T follicular helper cell (primary cell): ENCODE data around the gene TEX55.
"Not testable (repeated sequence)": the region's sequence is repeated elsewhere in the genome, so short reads cannot be mapped to it uniquely, and the experiment has no call there.

Experiments used
- DNase-seq: peaks from one replicate; pipeline ENCODE4 v3.0.0-alpha.2; 2020; ENCODE audit warnings: low read depth
- total RNA-seq, 2 experiments: gene quantifications; one replicate each; lab custom pipeline; 2026; lab: John Stamatoyannopoulos, UW

Gene TEX55
- total RNA-seq, result 0 reads per million in 2 experiments

DNA sequence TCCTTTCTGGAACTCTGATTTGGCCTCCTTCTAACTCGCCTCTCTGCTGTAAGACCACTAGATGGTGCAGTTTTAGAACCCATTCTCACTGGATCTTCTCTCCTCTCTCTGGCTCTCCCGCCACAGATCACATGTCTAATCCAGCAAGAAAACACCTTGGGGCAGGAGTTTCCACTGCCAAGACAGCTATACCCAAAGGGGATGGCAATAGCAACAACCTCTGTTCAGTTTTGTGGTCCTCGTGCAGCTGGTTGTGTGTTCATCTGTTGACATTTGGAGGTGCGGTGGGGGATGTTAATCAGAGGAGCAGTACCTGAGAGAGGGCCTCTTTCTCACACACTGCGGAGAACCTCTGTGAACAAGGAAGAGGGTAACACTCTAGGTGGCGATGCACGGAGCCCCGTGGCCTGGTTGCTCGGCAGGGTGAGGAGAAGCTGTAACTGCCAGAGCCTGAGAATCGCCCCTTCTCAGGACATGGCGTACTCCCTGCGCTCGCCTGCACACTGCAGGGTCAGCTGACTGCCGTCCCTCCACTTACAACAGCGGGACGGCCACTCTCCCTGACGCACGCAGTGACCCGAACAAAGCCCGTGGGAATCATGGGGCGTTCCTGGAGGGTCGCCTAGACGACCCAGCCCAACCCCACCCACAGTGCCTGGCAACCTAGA is at the start of gene TEX55:
TSS of gene TEX55 (plus strand) at position 666 of the 668 bp plus-strand sequence. CDS start 25 bp downstream, outside the sequence.
- no peak for DNase-seq

DNA sequence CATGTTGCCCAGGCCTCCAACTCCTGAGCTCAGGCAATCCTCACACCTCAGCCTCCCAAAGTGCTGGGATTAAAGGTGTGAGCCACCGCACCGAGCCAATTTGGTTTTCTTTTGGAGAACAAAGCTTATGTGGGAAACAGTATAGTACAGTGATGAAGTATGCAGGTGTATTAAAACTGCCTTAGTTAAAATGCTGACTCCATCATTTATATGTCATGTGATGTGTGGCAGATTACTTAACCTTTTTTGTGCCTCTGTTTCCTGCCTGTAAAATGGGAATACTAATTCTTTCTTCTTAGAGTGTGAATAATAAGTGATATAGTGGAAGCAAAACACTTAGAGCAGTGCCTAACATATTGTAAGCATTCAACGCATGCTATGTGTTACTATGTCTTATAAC is 48.0 kb upstream of the TEX55 start:
- DNase-seq, result no peak

DNA sequence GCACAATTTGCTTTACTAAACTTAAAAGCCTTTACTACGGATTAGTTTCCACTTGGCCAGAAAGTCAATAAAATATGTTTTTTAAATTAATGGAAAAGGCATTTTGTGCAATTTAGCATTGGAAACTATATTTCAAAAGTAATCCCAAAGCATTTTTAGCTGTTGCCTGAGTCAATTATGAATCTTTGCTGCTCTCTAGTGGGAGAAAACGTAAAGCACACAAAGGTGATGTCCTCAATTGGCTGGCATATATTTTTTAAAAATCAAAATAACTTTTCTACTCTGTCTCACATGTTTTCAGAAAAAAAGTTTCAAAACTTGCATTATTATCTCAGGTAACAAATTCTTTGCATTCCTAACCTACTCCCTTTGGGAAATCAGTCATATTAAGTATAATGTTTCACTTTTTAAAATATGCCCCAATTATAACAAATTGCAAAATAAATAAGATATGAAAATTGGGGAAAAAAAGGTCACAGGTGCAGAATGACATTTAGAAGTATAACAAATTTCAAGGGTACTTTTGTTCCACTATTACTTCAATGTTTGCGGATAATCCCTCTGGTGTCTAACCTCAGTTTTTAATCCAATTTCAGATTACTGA is 47.2 kb upstream of the TEX55 start:
- no peak for DNase-seq

DNA sequence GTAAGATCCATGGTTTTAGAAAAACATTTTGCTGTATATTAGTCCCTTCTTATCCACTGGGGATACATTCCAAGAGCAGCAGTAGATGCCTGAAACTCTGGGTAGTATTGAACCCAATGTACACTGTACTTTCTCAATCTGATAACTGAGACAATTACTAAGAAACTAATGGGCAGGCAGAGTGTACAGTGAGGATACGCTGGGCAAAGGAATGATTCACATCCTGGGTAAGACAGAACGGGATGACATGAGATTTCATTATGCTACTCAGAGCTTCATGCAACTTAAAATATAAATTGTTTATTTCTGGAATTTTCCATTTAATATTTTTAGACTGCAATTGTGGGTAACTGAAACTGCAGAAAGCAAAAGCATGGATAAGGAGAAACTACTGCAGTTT is 46.2 kb upstream of the TEX55 start:
- DNase-seq, result no peak

DNA sequence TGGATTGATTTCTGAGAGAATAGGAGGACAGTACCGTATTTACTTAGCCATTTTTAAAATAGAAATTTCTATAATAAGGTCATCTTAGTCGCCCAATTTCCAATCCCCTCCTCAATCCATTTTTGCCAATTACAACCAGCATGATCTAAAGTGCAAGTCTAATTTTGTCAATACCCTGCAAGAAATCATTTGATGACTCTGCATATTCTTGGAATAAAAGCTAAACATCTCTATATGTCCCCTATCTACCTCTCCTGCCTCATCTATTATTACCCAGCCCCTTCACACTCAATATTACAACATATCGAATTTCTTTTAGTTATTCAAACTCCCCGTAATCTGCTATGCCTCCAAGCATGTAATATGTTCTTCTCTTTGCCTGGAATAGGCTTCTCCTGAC is 41.9 kb upstream of the TEX55 start:
- no peak for DNase-seq

DNA sequence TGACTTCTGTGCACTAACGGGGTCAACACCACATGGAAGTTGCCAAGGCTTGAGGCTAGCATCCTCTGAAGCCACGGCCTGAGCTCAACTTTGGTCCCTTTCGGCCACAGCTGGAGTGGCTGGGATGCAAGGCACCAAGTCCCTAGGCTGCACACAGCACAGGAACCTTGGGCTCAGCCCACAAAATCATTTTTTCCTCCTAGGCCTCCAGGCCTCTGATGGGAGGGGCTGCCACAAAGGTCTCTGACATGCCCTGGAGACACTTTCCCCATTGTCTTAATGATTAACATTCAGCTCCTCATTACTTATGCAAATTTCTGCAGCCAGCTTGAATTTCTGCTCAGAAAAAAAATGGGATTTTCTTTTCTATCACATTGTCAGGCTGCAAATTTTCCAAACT is 27.6 kb upstream of the TEX55 start:
- DNase-seq, result not testable (repeated sequence)

DNA sequence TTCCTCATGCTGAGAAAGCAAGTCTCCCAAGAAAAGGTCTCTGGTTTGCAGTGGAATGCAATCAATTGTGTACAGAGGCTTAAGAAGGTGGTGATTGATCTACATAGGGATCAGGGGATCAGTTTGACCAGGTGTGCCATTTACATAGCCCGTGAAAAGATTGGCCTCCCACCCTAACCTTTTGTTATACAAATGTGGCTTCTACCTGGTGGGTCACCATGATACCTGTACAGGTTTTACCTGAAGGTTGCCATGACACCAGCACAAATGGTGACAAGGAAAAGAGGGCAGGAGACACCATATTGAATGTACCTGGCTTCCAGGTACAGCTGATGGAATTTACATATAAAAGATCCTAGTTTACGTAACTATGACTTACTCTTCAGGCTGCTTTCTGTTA is 25.5 kb upstream of the TEX55 start:
- no peak for DNase-seq

DNA sequence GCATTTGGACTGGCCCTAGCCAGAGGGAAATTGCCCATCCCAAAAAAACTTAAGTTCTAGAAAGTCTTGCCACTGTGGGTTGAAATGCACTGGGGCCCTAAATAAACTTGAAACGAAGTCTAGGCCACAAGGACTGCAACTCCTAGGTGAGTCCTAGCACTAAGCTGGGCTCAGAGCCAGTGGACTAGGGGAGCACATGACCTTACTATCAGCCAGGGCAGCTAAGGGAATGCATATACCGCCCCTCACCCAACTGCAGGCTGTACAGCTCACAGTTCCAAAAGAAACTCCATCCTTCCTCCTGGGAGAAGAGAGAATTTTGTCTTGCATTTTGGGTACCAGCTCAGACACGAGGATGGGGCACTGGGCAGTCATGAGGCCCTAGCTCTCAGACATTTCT is 23.6 kb upstream of the TEX55 start:
- DNase-seq, result no peak

DNA sequence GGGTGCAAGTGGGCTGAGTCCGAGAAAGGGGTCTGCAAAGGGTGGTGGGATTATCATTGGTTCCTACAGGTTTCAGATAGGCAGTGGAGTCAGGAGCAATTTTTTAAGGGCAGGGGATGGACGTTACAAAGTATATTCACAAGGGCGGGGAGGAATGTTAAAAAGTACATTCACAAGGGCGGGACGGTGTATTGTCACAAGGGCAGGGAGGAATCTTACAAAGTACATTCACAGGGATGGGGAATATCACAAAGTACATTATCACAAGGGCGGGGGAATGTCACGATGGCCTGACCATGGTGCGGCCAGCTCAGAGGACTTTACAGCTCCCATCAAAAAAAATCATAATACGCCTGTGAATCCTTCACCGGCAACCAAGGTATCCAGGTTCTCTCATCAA is 20.6 kb upstream of the TEX55 start:
- no peak for DNase-seq

DNA sequence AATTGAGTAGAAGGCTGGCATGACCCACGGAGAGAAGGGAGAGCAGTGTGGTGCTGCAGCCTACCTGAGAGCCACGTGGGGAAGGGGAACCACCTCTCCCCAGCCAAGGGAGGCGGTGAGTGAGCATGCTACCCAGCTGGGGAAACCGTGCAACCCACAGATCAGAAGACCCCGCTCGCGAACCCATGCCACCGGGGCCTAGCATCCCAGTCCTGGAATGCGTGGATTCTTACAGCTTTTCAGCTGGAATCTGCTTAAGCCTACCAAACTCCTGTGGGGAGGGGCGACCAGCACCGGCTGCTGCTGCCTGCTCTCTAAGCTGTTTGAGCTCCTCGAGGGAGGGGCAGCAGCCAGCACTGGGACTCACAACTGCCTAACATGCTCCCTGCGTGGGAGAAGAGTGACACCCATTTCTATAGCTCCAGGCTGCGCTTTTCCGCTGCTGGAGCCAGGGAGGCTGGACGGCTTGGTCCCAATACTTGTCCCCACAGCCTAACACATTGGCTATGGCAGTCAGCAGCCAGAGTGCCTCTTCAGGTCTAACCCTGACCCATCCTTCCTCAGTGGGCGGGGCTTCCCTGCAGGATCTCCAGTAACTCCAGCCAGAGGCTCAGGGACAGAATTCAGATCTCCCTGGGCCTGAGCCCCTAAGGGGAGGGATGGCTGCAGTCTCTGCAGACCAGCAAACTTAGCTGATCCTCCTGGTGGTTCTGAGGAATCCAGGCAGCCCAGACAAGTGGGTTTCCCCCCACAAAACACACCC is 20.0 kb upstream of the TEX55 start:
- DNase-seq, result no peak

DNA sequence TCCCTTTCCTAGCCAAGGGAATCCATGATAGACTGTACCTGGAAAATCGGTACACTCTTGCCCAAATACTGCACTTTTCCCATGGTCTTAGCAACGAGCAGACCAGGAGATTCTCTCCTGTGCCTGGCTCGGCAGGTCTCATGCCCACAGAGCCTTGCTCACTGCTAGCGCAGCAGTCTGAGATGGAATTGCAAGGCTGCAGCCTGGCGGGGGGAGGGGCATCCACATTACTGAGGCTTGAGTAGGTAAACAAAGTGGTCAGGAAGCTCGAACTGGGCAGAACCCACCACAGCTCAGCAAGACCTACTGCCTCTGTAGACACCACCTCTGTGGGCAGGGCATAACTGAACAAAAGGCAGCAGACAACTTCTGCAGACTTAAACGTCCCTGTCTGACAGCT is 15.7 kb upstream of the TEX55 start:
- not testable (repeated sequence) for DNase-seq

DNA sequence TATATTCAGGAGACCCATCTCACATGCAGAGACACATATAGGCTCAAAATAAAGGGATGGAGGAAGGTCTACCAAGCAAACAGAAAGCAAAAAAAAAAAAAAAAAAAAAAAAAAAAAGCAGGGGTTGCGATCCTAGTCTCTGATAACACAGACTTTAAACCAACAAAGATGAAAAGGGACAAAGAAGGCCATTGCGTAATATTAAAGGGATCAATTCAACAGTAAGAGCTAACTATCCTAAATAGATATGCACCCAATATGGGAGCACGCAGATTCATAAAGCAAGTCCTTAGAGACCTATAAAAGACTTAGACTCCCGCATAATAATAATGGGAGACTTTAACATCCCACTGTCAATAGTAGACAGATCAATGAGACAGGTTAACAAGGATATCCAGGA is 13.7 kb upstream of the TEX55 start:
- not testable (repeated sequence) for DNase-seq

DNA sequence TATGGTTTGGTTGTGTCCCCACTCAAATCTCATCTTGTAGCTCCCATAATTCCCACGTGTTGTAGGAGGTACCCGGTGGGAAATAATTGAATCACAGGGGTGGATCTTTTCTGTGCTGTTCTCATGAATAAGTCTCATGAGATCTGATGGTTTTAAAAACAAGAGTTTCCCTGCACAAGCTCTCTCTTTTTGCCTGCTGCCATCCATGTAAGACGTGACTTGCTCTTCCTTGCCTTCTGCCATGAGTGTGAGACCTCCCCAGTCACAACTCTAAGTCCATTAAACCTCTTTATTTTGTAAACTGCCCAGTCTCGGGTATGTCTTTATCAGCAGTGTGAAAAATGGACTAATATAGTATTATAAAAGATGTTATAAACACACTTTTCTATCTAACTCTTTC is 6.6 kb upstream of the TEX55 start:
- not testable (repeated sequence) for DNase-seq

DNA sequence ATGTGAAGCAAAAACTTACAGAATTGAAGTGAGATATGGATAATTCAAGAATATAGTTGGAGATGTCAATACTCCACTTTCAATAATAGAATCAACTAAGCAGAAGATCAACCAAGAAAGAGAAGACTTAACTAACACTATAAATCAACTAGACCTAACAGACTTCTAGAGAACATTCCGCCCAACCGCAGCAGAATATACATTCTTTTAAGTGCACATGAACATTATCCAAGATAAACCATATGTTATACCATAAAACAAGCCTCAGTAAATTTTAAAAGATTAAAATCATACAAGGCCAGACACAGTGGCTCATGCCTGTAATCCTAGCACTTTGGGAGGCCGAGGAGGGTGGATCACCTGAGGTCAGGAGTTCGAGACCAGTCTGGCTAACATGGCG is 5.5 kb upstream of the TEX55 start:
- DNase-seq, result no peak

DNA sequence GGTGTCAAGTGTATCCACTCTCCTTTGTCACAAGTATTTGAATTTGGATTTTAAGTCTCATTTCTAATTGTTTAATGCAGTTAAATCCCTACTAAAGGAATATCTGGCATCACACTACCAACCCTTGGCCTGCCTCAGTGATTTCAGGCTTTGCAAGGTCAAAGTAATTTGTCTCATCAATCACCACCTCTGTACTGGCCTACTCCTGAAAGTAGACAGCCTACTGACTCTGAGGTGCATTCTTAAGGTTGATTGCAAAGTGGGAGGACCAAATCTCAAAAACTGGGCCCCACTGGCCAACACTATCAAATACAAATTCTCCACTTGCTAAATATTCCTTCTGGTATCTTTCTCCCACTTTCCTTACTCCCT is 851 bp upstream of the TEX55 start:
- DNase-seq, result no peak

DNA sequence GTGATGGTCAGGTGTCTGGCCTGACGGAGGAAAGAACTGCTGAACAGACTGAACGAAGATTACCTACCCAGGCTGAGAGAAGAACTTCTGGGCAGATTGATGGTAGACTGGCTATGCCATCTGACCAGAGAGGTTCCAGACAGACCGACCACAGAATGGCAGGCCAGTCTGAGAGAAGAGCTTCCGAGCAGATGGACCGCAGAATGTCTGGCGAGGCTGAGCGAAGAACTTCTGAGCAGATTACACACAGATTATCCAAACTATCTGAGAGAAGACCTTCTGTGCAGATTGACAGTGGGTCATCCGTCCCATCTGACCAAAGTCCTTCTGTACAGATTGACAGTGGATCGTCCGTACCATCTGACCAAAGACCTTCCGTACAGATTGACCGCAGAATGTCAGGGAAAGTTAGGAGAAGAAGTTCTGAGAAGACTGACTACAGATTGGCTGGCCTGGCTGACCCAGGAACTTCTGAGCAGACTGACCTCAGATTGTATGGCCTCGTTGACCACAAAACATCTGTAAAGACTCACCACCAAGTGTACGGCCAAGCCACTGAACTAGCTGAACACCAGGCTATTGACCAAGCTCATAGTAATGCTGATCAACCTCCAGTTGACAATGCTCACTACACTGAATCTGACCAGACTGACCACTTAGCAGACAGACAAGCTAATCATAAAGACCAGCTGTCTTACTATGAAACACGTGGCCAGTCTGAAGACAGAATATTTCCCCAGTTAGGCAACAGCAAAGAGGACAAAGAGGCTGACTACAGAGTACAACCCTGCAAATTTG is 812 bp downstream of the TEX55 start:
- DNase-seq, result no peak

DNA sequence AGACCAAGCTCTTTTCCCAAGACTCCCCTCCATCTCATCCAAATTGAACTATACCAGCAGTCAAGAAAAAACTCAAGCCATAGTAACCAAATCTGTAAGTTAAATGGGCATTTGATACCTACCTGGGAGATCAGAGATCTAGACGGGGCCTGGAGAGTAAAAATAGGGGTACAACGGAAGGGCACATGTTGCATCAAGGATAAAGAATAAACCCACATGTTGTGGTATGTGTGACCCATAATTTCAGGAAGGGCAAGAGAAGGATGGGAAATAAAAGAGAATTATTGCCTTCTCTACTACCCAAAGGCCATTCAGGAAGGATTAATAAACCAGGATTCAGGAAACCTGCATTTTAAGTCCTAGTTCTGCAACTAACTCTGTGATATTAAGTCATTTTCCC is 1.5 kb downstream of the TEX55 start:
- DNase-seq, result no peak

DNA sequence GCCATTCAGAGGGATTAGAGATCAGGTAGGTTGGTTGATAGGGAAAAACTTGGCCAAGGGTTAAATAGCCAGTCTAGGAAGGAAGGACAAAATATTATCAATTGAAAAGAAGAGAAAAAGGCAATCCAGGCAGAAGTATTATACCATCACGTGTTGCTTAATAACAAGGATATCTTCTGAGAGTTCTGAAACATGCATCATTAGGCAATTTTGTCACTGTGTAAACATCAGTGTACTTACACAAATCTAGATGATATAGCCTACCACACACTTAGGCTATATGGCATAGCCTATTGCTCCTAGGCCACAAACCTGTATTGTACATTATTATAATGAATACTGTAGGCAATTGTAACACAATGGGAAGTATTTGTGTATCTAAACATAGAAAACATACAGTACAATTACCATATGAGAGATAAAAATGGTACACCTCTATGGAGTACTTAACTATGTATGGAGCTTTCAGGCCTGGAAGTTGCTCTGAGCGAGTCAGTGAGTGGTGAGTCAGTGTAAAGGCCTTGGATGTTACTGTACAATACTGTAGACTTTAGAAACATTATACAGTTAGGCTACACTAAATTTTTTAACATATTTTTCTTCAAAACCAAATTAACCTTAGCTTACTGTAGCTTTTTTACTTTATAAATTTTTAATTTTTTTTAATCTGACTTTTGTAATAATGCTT is 2.7 kb downstream of the TEX55 start:
- no peak for DNase-seq

DNA sequence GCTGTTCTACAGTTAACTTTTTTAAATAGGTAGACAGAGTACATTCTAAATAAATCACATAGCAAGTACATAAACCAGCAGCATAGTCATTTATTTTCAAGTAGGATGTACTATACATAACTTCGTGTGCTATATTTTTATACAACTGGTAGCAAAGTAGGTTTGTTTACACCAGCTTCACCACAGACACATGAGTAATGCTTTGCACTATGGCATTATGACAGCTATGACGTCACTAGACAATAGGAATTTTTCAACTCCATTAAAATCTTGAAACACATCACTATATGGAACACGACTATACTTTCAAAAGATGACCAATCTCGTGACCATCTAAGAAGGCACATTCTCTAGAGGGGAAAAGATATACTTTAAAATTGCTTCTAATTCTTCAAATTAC is 3.5 kb downstream of the TEX55 start:
- no peak for DNase-seq

DNA sequence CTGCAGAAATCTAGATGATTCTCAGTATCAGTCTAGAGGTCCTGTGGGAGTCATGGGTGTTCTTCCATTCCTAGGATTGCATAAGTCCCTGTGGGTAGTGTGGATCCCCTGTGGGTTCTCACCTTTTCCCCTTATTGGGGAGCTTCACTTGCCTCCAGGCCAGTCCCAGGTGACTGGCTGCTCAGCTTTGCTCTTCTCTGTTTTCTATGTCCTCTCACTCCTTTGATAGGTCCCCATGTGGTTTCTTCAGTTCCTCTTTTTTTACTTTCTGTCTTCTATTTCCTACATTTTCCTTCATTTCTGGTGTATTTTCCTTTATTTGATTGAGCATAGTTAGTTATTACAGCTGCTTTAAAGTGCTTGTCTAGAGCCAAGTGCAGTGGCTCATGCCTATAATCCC is 10.9 kb downstream of the TEX55 start:
- no peak for DNase-seq

DNA sequence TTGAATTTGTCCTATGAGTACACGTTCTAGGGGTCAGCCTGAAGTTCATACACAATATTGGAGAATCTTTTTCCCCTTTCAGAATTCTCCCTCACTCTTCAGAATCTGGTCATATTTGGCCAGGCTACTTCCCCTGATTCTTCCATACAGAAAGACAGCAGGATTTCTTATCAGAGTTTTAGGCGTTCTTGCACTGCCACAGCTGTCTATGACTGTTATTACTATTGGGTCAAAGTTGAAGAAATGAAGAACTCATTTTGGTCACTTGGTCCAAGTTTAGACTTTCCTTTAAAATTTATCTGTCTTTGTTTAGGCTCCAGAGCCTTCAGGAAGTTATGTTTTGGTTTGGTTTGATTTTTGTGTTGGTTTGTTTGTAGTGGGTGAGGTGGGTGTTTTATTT is 12.0 kb downstream of the TEX55 start:
- DNase-seq, result no peak

DNA sequence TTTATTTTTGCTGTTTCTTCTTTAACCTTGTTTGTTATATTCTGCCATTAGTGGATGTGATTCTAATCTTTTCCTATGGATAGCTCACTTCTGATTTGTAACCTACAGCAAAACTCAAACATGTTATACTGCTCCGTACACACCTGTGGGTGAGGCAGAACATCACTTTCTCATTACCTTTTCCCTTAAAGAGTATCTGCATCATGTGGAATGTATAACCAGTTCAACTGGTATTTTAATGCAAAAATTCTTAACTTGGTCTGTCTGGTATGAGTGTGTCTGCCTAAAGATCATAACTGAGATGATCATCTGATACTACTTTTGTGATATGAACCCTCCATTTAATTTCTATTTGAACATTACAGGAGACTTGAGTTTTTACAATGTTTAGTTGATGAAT is 14.4 kb downstream of the TEX55 start:
- DNase-seq, result no peak
